Measurements from ENCODE around the gene SOHLH2. TPM values are rescaled to one million over a fixed set of nuclear protein-coding genes. Genes with fewer than 3 reads are reported as not detected.

SOHLH2 gene
- 1 to 10 TPM; 1.1 to 5.8 (median 2.7) TPM for polyA plus RNA-seq (ENCODE audit: insufficient read length in 10 of 10)
- long read RNA-seq, donor 1, result 0 reads
- long read RNA-seq, donor 2, result 0 reads
- long read RNA-seq, donor 3, result 0 reads
- long read RNA-seq, donor 4, result 0 reads
- long read RNA-seq, donor 5, result 0 reads
- long read RNA-seq, donor 6, result 0 reads
- long read RNA-seq, donor 7, result 0 reads
- long read RNA-seq, donor 8, result 0 reads
- long read RNA-seq, donor 9, result 0 reads

DNA sequence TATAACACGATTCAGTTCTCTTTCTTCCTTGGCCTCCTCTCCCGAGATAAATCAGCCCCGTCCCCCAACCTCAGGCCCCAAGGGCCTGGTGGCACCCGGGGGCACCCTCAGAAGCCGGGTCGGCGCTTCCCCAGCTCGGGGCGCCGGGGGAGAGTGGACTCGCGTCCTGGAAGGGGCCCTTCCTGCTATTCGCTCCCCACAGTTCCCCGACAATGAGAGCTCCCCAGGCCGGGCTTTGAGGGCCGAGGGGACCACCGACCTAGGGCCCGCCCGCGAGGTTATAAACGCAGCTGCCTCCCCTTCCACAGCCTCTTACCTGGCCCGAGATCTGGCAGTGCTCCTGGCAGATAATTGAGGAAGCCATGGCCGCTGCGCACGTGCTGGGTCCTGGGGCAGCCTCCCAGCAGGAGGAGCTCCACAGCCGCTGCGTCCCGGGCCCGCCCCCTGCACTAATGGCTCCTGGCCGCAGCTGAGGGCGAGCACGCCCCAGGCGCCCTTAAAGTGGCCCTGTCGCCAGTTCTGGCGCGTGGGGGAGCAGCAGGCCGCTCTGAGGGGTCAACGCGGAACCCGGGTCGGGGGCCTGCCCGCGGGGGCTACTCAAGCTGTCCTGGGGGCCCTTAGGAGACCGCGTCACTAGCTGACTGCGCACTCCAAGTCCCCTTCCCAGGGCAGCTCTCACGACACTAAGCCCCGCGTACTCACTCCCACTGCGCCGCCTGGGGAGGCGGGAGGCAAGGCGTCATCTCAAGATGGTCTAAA is at the start of gene SOHLH2:
SOHLH2 (minus strand) TSS at position 394 of the 759 bp plus-strand sequence; CDS start at position 364, 30 bp downstream.
- DNase-seq, result no peak

- DNase-seq, result no peak
Observed at GRCh38 chr13:36261976-36262375, 47.6 kb upstream of the SOHLH2 start.

GRCh38 chr13:36261011-36261410 is 46.7 kb upstream of the SOHLH2 start:
- DNase-seq, result no peak

GRCh38 chr13:36259361-36260137 is 45.2 kb upstream of the SOHLH2 start:
- DNase-seq, result no peak

- peak in 1 of 3 donors; percentile 25 for DNase-seq
Observed at GRCh38 chr13:36258831-36259230, 44.5 kb upstream of the SOHLH2 start.

DNA sequence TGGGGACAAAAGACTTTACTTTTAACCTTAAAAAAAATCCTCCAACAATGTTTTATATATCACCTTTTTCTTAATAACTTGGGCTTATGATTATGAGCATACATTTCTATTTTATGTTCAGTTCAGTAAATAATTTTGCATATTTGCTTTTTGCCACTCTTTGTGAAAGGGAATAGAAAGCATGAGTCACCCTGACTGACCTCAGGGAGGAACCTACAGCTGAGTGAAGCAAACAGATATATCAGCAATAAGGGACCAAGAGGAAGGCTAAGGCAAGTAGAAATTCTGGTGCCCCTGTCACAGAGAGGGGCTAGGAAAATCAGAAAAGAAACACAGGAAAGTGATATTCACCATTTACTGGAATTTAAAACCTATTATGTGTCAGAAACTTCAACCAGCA is 37.2 kb upstream of the SOHLH2 start:
- DNase-seq, result no peak

DNA sequence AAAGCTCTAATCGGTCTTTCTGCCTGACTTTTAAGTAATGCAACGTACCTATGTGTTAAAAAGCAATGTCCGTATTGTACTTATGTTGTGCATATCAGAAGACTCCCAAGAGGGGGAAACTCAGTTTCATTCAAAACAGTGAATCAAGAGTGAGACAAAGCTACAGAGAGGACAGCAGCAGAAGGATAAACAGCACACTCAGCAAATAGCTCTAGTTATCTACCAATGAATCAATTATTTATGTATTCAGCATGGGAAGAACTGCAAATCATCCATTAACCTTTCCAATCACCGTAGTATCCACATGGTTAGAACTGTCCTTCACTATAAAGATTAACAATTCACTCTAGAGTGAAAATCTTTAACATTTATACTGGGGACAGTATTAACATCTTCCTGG is 36.7 kb upstream of the SOHLH2 start:
- DNase-seq, result no peak

DNA sequence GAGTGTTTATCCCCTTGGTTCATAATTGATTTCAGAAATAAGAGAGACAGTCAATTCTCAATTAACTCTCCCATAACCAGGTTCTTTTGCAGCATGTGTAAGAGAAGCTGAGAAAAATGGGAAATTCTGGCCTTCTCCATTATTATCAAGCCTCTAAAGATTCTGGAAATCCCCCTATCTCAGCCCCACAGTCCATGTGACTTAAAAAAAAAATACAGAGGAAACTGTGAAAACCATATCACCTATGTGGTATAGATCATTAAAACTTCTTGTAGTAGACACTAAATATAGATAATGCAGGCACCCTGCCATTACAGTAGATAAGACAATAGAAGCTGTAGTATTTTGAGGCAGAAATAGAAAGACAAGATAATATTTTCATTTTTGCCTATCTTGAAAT is 34.3 kb upstream of the SOHLH2 start:
- no peak for DNase-seq

GRCh38 chr13:36244990-36245389 is 30.6 kb upstream of the SOHLH2 start:
- DNase-seq, result no peak

GRCh38 chr13:36244073-36244472 is 29.7 kb upstream of the SOHLH2 start:
- DNase-seq, result no peak

DNA sequence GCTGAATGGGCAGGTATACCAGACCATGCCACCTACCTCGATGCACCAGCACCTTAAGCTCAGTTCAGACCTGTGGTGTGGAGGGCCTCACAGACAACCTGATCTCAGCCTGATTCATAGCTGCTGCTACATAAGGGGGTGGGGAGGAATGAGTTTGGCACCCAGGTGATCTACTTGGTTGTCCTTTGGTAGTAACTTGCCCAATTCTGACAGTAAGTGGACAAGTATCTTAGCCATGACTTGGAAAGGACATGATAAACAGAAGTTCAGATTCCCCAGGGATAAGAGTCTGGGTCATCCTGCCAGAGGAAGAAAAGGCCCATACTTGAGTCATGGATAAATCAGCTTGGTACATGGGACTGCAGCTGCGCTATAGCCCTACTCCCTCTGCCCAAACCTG is 28.4 kb upstream of the SOHLH2 start:
- DNase-seq, result no peak

- DNase-seq, result no peak
Observed at GRCh38 chr13:36231236-36231635, 16.9 kb upstream of the SOHLH2 start.

DNA sequence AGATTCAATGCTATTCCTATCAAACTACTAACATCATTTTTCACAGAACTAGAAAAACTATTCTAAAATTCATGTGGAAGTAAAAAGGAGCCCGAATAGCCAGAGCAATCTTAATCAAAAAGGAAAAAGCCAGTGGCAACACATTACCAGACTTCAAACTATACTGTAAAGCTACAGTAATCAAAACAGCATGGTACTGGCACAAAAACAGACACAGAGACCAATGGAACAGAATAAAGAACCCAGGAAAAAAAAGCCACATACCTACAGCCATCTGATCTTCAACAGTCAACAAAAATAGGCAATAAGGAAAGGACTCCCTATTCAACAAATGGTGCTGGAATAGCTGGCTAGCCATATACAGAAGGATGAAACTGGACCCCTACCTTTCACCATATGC is 10.4 kb upstream of the SOHLH2 start:
- DNase-seq, result no peak

GRCh38 chr13:36219883-36220282 is 5.5 kb upstream of the SOHLH2 start:
- DNase-seq, result no peak

DNA sequence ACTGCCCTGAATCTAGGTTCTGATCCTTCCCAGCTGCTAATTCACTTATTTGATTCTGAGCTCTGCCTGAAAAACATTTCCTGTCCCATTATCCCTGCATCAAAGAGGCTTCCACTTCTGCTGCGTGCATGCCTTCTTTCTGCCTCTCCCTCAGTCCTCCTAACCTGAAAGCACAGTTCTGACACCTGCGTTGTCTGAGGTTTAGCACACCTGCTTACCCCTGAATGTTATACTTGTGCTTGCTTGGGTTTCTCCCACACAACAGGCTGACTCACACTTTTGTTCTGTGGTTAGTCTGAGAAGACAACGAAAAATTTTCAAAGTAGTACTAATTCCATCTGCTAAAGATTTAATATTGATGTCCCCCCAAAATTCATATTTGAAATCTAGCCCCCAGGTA is 3.1 kb upstream of the SOHLH2 start:
- DNase-seq, result no peak

- DNase-seq, result peak in 2 of 3 donors; percentile 11 to 17
Observed at GRCh38 chr13:36212789-36213188, 1.6 kb downstream of the SOHLH2 start.

- DNase-seq, result no peak
Observed at GRCh38 chr13:36211567-36211966, 2.8 kb downstream of the SOHLH2 start.

DNA sequence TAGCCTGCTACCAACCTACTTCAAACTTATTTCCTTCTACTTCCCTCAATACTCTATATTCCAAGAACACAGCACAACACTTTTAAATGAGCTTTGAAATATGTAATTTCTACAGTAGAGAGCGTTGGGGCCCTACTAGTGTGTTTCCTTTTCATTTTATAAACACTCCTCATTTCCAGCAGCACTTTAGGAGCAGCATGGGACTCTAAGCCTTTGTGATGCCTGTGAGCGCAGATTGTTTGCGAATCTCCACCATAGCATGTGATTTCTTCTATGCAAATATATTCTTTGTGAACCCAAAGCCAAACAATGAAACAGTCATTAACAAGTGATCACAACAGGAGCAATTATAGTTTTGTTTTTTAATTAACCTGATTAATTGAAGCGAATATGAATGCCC is 3.6 kb downstream of the SOHLH2 start:
- DNase-seq, result no peak

DNA sequence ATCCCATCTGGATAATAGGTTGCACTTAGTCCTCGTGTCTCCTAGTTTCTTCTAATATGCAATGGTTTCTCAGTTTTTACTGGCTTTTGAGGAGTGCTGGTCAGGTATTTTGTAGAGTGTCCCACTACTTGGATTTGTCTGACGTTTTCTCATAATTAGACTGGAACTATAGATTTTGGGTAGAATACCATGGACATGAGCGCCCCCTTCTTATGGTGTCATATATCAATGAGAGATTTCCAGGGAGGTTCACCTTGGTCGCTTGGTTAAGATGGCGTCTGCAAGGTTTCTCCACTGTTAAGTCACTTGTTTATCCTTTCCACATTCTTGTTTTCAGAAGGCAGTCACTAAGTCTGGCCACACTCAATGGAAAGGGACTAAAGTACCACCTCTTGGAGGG is 6.7 kb downstream of the SOHLH2 start:
- DNase-seq, result no peak

DNA sequence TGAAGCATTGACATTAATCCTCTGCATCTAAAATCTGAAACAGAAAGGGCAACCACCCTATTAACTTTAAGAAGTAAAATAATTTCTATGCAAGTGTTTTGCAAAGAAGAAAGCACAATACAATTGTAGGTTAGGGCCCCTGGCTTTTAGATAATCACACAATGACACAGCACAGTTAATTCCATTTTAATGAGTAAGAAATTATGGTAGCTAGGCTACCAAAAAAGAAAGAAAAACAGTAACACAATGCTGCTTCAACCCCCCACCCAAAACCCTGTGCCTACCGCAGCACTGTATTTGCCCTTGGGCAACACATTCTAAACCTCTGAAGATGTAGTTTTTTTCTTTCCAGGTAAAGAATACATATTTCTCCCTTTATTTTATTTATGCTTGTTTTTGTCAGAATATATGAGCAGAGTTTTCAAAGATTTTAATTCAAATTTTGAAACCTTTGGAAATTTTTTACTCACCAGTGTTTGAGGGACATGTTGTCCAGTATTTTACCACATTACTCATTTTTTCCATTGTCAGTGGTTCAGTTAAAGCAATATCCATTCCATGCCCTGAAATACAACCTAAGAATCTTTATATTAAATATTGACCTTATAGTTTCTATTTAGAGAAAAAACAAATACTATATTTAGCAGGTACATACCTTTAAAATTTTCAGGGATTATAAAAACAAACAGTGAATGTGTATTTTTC is 21.1 kb downstream of the SOHLH2 start:
- DNase-seq, result no peak

- DNase-seq, result peak; percentile 33 to 65 (median 49)
Observed at GRCh38 chr13:36192166-36192565, 22.2 kb downstream of the SOHLH2 start.

DNA sequence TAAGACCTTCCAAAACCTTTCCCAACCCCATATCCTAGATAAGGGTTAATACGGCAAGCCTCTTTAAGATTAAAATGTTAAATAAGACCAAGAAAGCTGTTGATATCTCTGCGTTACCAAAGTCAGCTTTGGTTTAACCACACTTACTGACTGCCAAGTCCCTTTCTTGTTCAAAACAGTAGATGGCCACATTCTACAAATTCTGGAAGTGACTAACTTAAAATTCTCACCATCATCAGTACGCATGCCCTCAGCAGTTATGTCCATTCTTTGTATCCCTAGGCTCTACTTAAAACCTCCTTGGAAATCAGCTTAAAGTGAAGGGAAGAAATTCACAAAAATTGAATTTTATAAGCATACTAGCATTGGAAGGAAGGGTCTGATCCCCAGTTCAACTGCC is 23.6 kb downstream of the SOHLH2 start:
- no peak for DNase-seq
